A549 (cell line): Measurements from ENCODE around the gene KCNK16. TPM values are rescaled to one million over a fixed set of nuclear protein-coding genes. Genes with fewer than 3 reads are reported as not detected.

Experiments
- ATAC-seq, 2 experiments: fragments of 200-7000 bp in 1 of 2; fragments of >200 bp in 1 of 2; cut with Nextera tagmentation in 1 of 2; cut with Tn5 transposase in 1 of 2; 3 replicates each; pipeline versions ENCODE4 v1.8.0 to v1.9.1; 2018 to 2020; ENCODE audit warnings: mild to moderate bottlenecking in 1 of 2, moderate library complexity in 1 of 2
- CTCF ChIA-PET: fragments of 300-600 bp; sonication (Branson Sonifier 250); formaldehyde crosslinking; extraction: SDS; loops from one replicate; lab custom pipeline; 2021; ENCODE audit warnings: antibody characterized with exemption, inconsistent platforms; lab: Yijun Ruan, JAX
- POLR2A ChIA-PET: fragments of 350-600 bp; formaldehyde crosslinking; extraction: SDS; loops from one replicate; lab custom pipeline; 2021; ENCODE audit warnings: antibody characterized with exemption, inconsistent platforms; lab: Yijun Ruan, JAX
- DNase-seq, 2 experiments: peaks; one replicate each; pipeline versions ENCODE4 v3.0.0 to v3.0.0-alpha.2; 2011 to 2016; ENCODE audit warnings: low read depth in 1 of 2, low spot score in 1 of 2
- FAIRE-seq: peaks from 2 replicates; lab custom pipeline; 2011; peaks lifted over from hg19 to GRCh38; lab: Jason Lieb, UNC
- H3K27ac ChIP-seq, 2 experiments: fragments of >200 bp; sonication (Bioruptor Twin); formaldehyde crosslinking; 3 replicates each; pipeline ENCODE4 v1.5.1; 2016 to 2017
- H3K4me1 ChIP-seq: fragments of >200 bp; sonication (Bioruptor Twin); formaldehyde crosslinking; 3 replicates; pipeline ENCODE4 v1.6.1; 2016
- H3K4me2 ChIP-seq: fragments of >200 bp; sonication (Bioruptor Twin); formaldehyde crosslinking; 3 replicates; pipeline ENCODE4 v1.6.1; 2016
- H3K4me3 ChIP-seq: fragments of >200 bp; sonication (Bioruptor Twin); formaldehyde crosslinking; 3 replicates; pipeline ENCODE4 v1.5.1; 2016
- H3K9me3 ChIP-seq: fragments of >200 bp; sonication (Bioruptor Twin); formaldehyde crosslinking; 3 replicates; pipeline ENCODE4 v1.6.1; 2016
- CBX2 ChIP-seq: fragments of 200-600 bp; sonication (generic); IDR thresholded peaks from 2 replicates; pipeline ENCODE4 v1.6.1; 2016; ENCODE audit warnings: low read depth, mild to moderate bottlenecking, borderline replicate concordance
- CHD2 ChIP-seq: fragments of 150-350 bp; IDR thresholded peaks from 2 replicates; pipeline ENCODE4 v1.6.1; 2014; ENCODE audit warnings: low read length; ENCODE audit not compliant: partially characterized antibody
- CTCF ChIP-seq: fragments of >200 bp; sonication (Bioruptor Twin); formaldehyde crosslinking; IDR thresholded peaks from 3 replicates; pipeline ENCODE4 v1.5.1; 2016
- EHF ChIP-seq: fragments of 250-450 bp; sonication (Bioruptor Pico); IDR thresholded peaks from 2 replicates; pipeline ENCODE4 v1.5.0; 2020; ENCODE audit warnings: mild to moderate bottlenecking
- ELK1 ChIP-seq: fragments of 150-350 bp; IDR thresholded peaks from 2 replicates; pipeline ENCODE4 v1.6.1; 2014; ENCODE audit warnings: low read depth, mild to moderate bottlenecking, low read length
- EP300 ChIP-seq, 2 experiments: fragments of >200 bp; sonication (Bioruptor Twin); formaldehyde crosslinking; IDR thresholded peaks; 2 replicates in 1 of 2; 3 replicates in 1 of 2; pipeline ENCODE4 v1.6.1; 2016 to 2017
- ESRRA ChIP-seq: fragments of 150-350 bp; IDR thresholded peaks from 2 replicates; pipeline ENCODE4 v1.6.1; 2014; ENCODE audit warnings: mild to moderate bottlenecking, low read length, borderline replicate concordance
- GATA3 ChIP-seq: IDR thresholded peaks from 2 replicates; pipeline ENCODE4 v1.6.1; 2012; ENCODE audit warnings: borderline replicate concordance
- HDAC2 ChIP-seq: fragments of 200-600 bp; sonication (generic); IDR thresholded peaks from 2 replicates; pipeline ENCODE4 v1.6.1; 2016
- HOXB5 ChIP-seq: fragments of 250-450 bp; sonication (Bioruptor Pico); IDR thresholded peaks from 2 replicates; pipeline ENCODE4 v1.5.0; 2020; ENCODE audit warnings: mild to moderate bottlenecking, moderate library complexity
- MAZ ChIP-seq: fragments of 150-350 bp; IDR thresholded peaks from 2 replicates; pipeline ENCODE4 v1.6.1; 2014; ENCODE audit warnings: antibody characterized with exemption, low read depth, low read length, borderline replicate concordance
- NPAS2 ChIP-seq: fragments of 250-450 bp; sonication (Bioruptor Pico); IDR thresholded peaks from 2 replicates; pipeline ENCODE4 v1.8.0; 2022; ENCODE audit warnings: mild to moderate bottlenecking, moderate library complexity, borderline replicate concordance
- RARB ChIP-seq: fragments of 250-450 bp; sonication (Bioruptor Pico); IDR thresholded peaks from 2 replicates; pipeline ENCODE4 v1.8.0; 2021; ENCODE audit warnings: mild to moderate bottlenecking, moderate library complexity
- RNF2 ChIP-seq: fragments of 200-600 bp; sonication (generic); IDR thresholded peaks from 2 replicates; pipeline ENCODE4 v1.6.1; 2016; ENCODE audit warnings: low read depth, mild to moderate bottlenecking, antibody characterized with exemption, moderate library complexity, borderline replicate concordance
- USF2 ChIP-seq: fragments of 450-650 bp; IDR thresholded peaks from 2 replicates; pipeline ENCODE4 v1.6.1; 2014; ENCODE audit warnings: antibody characterized with exemption
- ZC3H11A ChIP-seq: fragments of 450-650 bp; IDR thresholded peaks from 2 replicates; pipeline ENCODE4 v1.6.1; 2014; ENCODE audit warnings: antibody characterized with exemption, mild to moderate bottlenecking
- ZNF302 ChIP-seq: fragments of 250-450 bp; sonication (Bioruptor Pico); IDR thresholded peaks from 2 replicates; pipeline ENCODE4 v1.9.0; 2021; ENCODE audit warnings: inconsistent platforms, mild to moderate bottlenecking, moderate library complexity
- WGBS: methylation state at CpG from one replicate; pipeline ENCODE4 v1.1.6; 2017; ENCODE audit errors: missing lambda C conversion rate; 5-methylcytosine and 5-hydroxymethylcytosine counted together
- polyA plus RNA-seq, 4 experiments: library from polyadenylated mRNA; depleted of rRNA in 3 of 4; stranded (reverse); fragments of >200 nt; fragmentation: RNase III in 1 of 4; extraction: RNeasy Plus Mini Kit Qiagen cat#74134 plus additional on column Dnase treatment in 1 of 4; gene quantifications; 2 replicates in 3 of 4; 3 replicates in 1 of 4; pipeline ENCODE4 v1.2.3, GENCODE V29; 2011 to 2017

KCNK16 gene
- polyA plus RNA-seq, 2 of the 4 experiments (the other 2 are of a cell fraction): not detected

- CTCF ChIA-PET: interaction anchor here (2.0 kb wide), 1 partner anchor 36 kb away, joined by 7 read pairs; no protein-coding TSS in a partner anchor
- WGBS: 34% methylated on average over 2 of the region's 2 CpGs
- Histone ChIP-seq H3K9me3 (no peaks in the 10 kb centered on the region), H3K4me2 (no peak overlapping the region), H3K4me3 (no peak overlapping the region), H3K27ac (no peak overlapping the region), H3K4me1 (no peaks in the 10 kb centered on the region)
- FAIRE-seq: no peak
- TF ChIP-seq RARB (CRISPR knock-in tag) (no peak), HDAC2 (no peak), HOXB5 (CRISPR knock-in tag) (no peak), NPAS2 (CRISPR knock-in tag) (no peak), RNF2 (no peak), ZNF302 (no peak), EHF (CRISPR knock-in tag) (no peak), CTCF (no peak), ELK1 (no peak), ZC3H11A (no peak), MAZ (no peak), ESRRA (no peak), CBX2 (no peak), GATA3 (no peak), CHD2 (no peak), EP300 (IDR thresholded peaks at IDR 0.05) (no peak), USF2 (no peak)
- no peak for DNase-seq
- ATAC-seq: no peak
- POLR2A ChIA-PET: no interaction called here
Observed at GRCh38 chr6:39266375-39266774, 56.1 kb downstream of the KCNK16 start.

Other genes starting within 250 kb of the KCNK16 start
- gene SAYSD1, start 207.5 kb downstream of the KCNK16 start, polyA plus RNA-seq (2011; rRNA removed): 12.5 and 15.6 TPM in 2 replicates
- 7.3 to 8.1 TPM (median 8.0 TPM) in 3 replicates for gene SAYSD1, start 207.5 kb downstream of the KCNK16 start, polyA plus RNA-seq (2017; fragmentation: RNase III; extraction: RNeasy Plus Mini Kit Qiagen cat#74134 plus additional on column Dnase treatment)
- gene KCNK5, start 93.2 kb downstream of the KCNK16 start, polyA plus RNA-seq (2011; rRNA removed): 1.4 and 1.5 TPM in 2 replicates
- gene KCNK5, start 93.2 kb downstream of the KCNK16 start, polyA plus RNA-seq (2017; fragmentation: RNase III; extraction: RNeasy Plus Mini Kit Qiagen cat#74134 plus additional on column Dnase treatment): 1.5 to 2.3 TPM (median 1.8 TPM) in 3 replicates
- not detected in 2 replicates for gene KCNK17, start 8.3 kb downstream of the KCNK16 start, polyA plus RNA-seq (2011; rRNA removed)
- not detected in 3 replicates for gene KCNK17, start 8.3 kb downstream of the KCNK16 start, polyA plus RNA-seq (2017; fragmentation: RNase III; extraction: RNeasy Plus Mini Kit Qiagen cat#74134 plus additional on column Dnase treatment)